ENCODE results near the gene GLYR1.
A peak's percentile ranks its signal among the peaks of the same experiment; 100 is the strongest.
"Not testable (repeated sequence)": the region's sequence is repeated elsewhere in the genome, so short reads cannot be mapped to it uniquely, and the experiment has no call there.

GLYR1 gene

GRCh38 chr16:4846901-4847773 lies at the start of gene GLYR1, which contains the start of gene UBN1:
TSS of gene GLYR1 (minus strand) at chr16:4847288. CDS start at chr16:4847265, 23 bp downstream.
TSS of gene UBN1 (plus strand) at chr16:4847481. CDS start at chr16:4852918, 5,437 bp downstream.
- Histone ChIP-seq H2AFZ (ENCODE audit: low read length) (peak within 1 kb of the TSS; percentile 81), H3K9ac (ENCODE audit: low read length) (peak within 1 kb of the TSS; percentile 97), H3K4me3 (ENCODE audit: low read length) (peak within 1 kb of the TSS; percentile 96), H3K36me3 (replicated peaks; ENCODE audit: insufficient read depth, low read length) (peaks cover 5% of the 10 kb centered on the region; the same call in 1 of the 2 replicates), H3K9me3 (replicated peaks; ENCODE audit: insufficient read depth, low read length) (no peaks in the 10 kb centered on the region), H3K27me3 (replicated peaks; ENCODE audit: insufficient read depth, low read length) (no peaks in the 10 kb centered on the region), H3K79me2 (ENCODE audit: low read length) (peaks cover 82% of the 10 kb centered on the region), H3K4me1 (ENCODE audit: low read length) (peaks cover 12% of the 10 kb centered on the region), H3K4me2 (ENCODE audit: low read depth, low read length) (peak within 1 kb of the TSS; percentile 92), H3K27ac (ENCODE audit: low read length) (peak within 1 kb of the TSS; percentile 75), H3F3A (ENCODE audit: insufficient read depth, low read length) (peaks cover 14% of the 10 kb centered on the region), H3K9me2 (replicated peaks; ENCODE audit: insufficient read depth, low read length) (no peaks in the 10 kb centered on the region), H4K20me1 (ENCODE audit: insufficient read depth, low read length) (peaks cover 10% of the 10 kb centered on the region; the same call in 1 of the 2 replicates)
- TF ChIP-seq EZH2phosphoT487 (IDR thresholded peaks at IDR 0.05; ENCODE audit: low read length): no peak
- no peak for TF ChIP-seq EZH2 (optimal IDR thresholded peaks at IDR 0.05; ENCODE audit: low read depth, low read length)
- TF ChIP-seq, protein P1, sequence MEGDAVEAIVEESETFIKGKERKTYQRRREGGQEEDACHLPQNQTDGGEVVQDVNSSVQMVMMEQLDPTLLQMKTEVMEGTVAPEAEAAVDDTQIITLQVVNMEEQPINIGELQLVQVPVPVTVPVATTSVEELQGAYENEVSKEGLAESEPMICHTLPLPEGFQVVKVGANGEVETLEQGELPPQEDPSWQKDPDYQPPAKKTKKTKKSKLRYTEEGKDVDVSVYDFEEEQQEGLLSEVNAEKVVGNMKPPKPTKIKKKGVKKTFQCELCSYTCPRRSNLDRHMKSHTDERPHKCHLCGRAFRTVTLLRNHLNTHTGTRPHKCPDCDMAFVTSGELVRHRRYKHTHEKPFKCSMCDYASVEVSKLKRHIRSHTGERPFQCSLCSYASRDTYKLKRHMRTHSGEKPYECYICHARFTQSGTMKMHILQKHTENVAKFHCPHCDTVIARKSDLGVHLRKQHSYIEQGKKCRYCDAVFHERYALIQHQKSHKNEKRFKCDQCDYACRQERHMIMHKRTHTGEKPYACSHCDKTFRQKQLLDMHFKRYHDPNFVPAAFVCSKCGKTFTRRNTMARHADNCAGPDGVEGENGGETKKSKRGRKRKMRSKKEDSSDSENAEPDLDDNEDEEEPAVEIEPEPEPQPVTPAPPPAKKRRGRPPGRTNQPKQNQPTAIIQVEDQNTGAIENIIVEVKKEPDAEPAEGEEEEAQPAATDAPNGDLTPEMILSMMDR (IDR thresholded peaks at IDR 0.05; ENCODE audit: low read length): no peak
- peak; percentile 98 for DNase-seq

- not testable (repeated sequence) for H3K9ac ChIP-seq (ENCODE audit: low read length); H3K27ac ChIP-seq (ENCODE audit: low read length); H3K4me1 ChIP-seq (ENCODE audit: low read length); H3F3A ChIP-seq (ENCODE audit: insufficient read depth, low read length); DNase-seq; H3K9me3 ChIP-seq (replicated peaks; ENCODE audit: insufficient read depth, low read length); H3K79me2 ChIP-seq (ENCODE audit: low read length); H3K4me2 ChIP-seq (ENCODE audit: low read depth, low read length); H4K20me1 ChIP-seq (ENCODE audit: insufficient read depth, low read length); H2AFZ ChIP-seq (ENCODE audit: low read length); H3K9me2 ChIP-seq (replicated peaks; ENCODE audit: insufficient read depth, low read length); H3K36me3 ChIP-seq (replicated peaks; ENCODE audit: insufficient read depth, low read length); H3K4me3 ChIP-seq (ENCODE audit: low read length)
- peaks cover 20% of the 10 kb centered on the region for H3K27me3 ChIP-seq (replicated peaks; ENCODE audit: insufficient read depth, low read length)
Observed at GRCh38 chr16:4896761-4897160, 49.7 kb upstream of the GLYR1 start.

DNA sequence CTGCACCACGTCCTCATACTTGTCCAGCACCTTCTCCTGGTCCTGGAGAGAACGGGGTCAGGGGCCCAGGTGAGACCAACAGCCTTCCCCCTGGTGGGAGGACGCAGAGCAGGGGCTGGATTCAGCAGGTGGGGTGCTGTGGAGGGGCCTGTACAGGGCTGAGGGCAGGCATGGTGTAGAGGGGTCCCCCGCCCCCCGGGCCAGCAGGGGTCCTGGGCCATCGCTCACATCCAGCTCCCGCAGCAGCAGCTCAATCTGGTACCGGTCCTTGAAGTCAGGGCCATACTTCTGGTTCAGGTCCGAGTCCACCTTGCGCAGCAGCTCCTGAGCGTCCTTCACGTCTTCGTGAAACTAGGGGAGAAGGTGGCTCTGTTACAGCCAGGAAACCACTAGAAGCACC lies 48.3 kb upstream of the GLYR1 start:
- Histone ChIP-seq H3K9ac (ENCODE audit: low read length) (no peak overlapping the region), H3K27ac (ENCODE audit: low read length) (no peak overlapping the region), H2AFZ (ENCODE audit: low read length) (no peak overlapping the region), H3K4me3 (ENCODE audit: low read length) (no peak overlapping the region), H3K4me1 (ENCODE audit: low read length) (no peaks in the 10 kb centered on the region), H3F3A (ENCODE audit: insufficient read depth, low read length) (no peaks in the 10 kb centered on the region), H3K36me3 (replicated peaks; ENCODE audit: insufficient read depth, low read length) (no peaks in the 10 kb centered on the region), H3K9me3 (replicated peaks; ENCODE audit: insufficient read depth, low read length) (no peaks in the 10 kb centered on the region), H4K20me1 (ENCODE audit: insufficient read depth, low read length) (no peaks in the 10 kb centered on the region), H3K4me2 (ENCODE audit: low read depth, low read length) (no peak overlapping the region), H3K79me2 (ENCODE audit: low read length) (no peaks in the 10 kb centered on the region), H3K9me2 (replicated peaks; ENCODE audit: insufficient read depth, low read length) (no peaks in the 10 kb centered on the region), H3K27me3 (replicated peaks; ENCODE audit: insufficient read depth, low read length) (peaks cover 20% of the 10 kb centered on the region)
- TF ChIP-seq, protein P1 (IDR thresholded peaks at IDR 0.05; ENCODE audit: low read length): no peak
- no peak for TF ChIP-seq EZH2phosphoT487 (IDR thresholded peaks at IDR 0.05; ENCODE audit: low read length)
- TF ChIP-seq EZH2 (optimal IDR thresholded peaks at IDR 0.05; ENCODE audit: low read depth, low read length): no peak
- no peak for DNase-seq

All from MM.1S (cell line).